ENCODE measurements around the gene ADARB2.

GRCh38 chr10:1195828-1196227 lies 541.5 kb downstream of the ADARB2 start:
- no peak for TF ChIP-seq EZH2phosphoT487 (IDR thresholded peaks at IDR 0.05; ENCODE audit: insufficient read depth, low read depth)
- no peak for TF ChIP-seq EZH2 (IDR thresholded peaks at IDR 0.05; ENCODE audit: insufficient read depth, poor library complexity, severe bottlenecking)
